Glutamatergic neuron (in vitro differentiated cells): ENCODE data around the gene TMEM127. TPM values are rescaled to one million over a fixed set of nuclear protein-coding genes. Genes with fewer than 3 reads are reported as not detected.
A peak's percentile ranks its signal among the peaks of the same experiment; 100 is the strongest.
"Not testable (repeated sequence)": the region's sequence is repeated elsewhere in the genome, so short reads cannot be mapped to it uniquely, and the experiment has no call there.

Experiments used
- DNase-seq: peaks from one replicate; pipeline ENCODE4 v3.0.0; 2022
- H3K27ac Mint-ChIP-seq: one replicate; pipeline ENCODE4 v1.8.0; 2020; ENCODE audit warnings: mild to moderate bottlenecking, mixed read lengths, inconsistent platforms; ENCODE audit not compliant: unreplicated experiment
- H3K27me3 Mint-ChIP-seq: one replicate; pipeline ENCODE4 v1.8.0; 2020; ENCODE audit warnings: mild to moderate bottlenecking, moderate library complexity, mixed read lengths, inconsistent platforms; ENCODE audit not compliant: unreplicated experiment
- H3K36me3 Mint-ChIP-seq: one replicate; pipeline ENCODE4 v1.8.0; 2020; ENCODE audit warnings: mild to moderate bottlenecking, mixed read lengths, inconsistent platforms; ENCODE audit not compliant: unreplicated experiment
- H3K4me1 Mint-ChIP-seq: one replicate; pipeline ENCODE4 v1.8.0; 2020; ENCODE audit warnings: mild to moderate bottlenecking, low read depth, mixed read lengths, inconsistent platforms; ENCODE audit not compliant: unreplicated experiment
- H3K4me3 Mint-ChIP-seq: one replicate; pipeline ENCODE4 v1.8.0; 2020; ENCODE audit warnings: mild to moderate bottlenecking, mixed read lengths, inconsistent platforms; ENCODE audit not compliant: unreplicated experiment
- H3K9me3 Mint-ChIP-seq: one replicate; pipeline ENCODE4 v1.8.0; 2020; ENCODE audit warnings: mild to moderate bottlenecking, moderate library complexity, mixed read lengths, inconsistent platforms; ENCODE audit not compliant: unreplicated experiment
- CTCF ChIP-seq: fragments of 200-600 bp; sonication (generic); IDR thresholded peaks from one replicate; pipeline ENCODE4 v1.5.0; 2021; ENCODE audit not compliant: partially characterized antibody, unreplicated experiment
- total RNA-seq: library from RNA; stranded (reverse); fragmentation: NEBNext Ultra II Directional; extraction: Animal tissue kit (Norgen Biotek cat#: 25700); gene quantifications from one replicate; pipeline ENCODE4 v1.2.1, GENCODE V29; 2021; ENCODE audit not compliant: unreplicated experiment

Gene TMEM127
- total RNA-seq, 1 donor from 2014 or later: 32.5 TPM

- peak; percentile 90 for DNase-seq
- Mint-ChIP-seq H3K27ac (peak within 1 kb of the TSS; percentile 93), H3K9me3 (peaks cover 6% of the 10 kb centered on the region), H3K4me3 (peak within 1 kb of the TSS; percentile 99), H3K36me3 (no peaks in the 10 kb centered on the region), H3K4me1 (peaks cover 10% of the 10 kb centered on the region), H3K27me3 (no peaks in the 10 kb centered on the region)
- TF ChIP-seq CTCF: no peak
Observed at GRCh38 chr2:96305091-96305978, 39.5 kb upstream of the TMEM127 start, which contains the start of gene SNRNP200. Gene SNRNP200, minus strand, starts transcription at chr2:96305546. Its CDS starts 109 bp downstream, at chr2:96305437.

- no peak overlapping the region for H3K27ac Mint-ChIP-seq
- H3K36me3 Mint-ChIP-seq: no peaks in the 10 kb centered on the region
Observed at GRCh38 chr2:96304606-96305005, 38.8 kb upstream of the TMEM127 start.

DNA sequence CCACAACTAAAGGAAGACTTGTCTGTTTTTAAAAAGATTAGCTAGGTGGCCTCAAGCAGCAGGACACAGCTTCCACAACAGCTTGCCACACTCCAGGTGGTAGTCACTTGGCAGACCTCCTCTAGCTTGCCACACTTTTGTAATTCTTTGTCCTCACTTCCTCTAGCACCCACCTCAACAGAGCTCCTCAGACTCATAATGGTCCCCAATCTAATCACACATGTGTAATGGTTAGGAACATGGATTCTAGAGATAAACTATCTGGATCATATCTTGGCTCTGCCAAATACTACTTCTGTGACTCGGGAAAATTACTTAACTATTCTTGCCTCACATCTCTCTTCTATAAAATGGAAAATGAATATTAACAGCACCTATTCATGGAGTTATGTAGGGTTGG is 36.1 kb upstream of the TMEM127 start:
- Mint-ChIP-seq H3K27ac (no peak overlapping the region), H3K9me3 (peaks cover 6% of the 10 kb centered on the region), H3K4me1 (peaks cover 10% of the 10 kb centered on the region), H3K4me3 (no peak overlapping the region), H3K36me3 (no peaks in the 10 kb centered on the region), H3K27me3 (no peaks in the 10 kb centered on the region)
- no peak for DNase-seq
- no peak for TF ChIP-seq CTCF

More at GRCh38 chr2:96304606-96305005, 38.8 kb upstream of the TMEM127 start:
- TF ChIP-seq CTCF: no peak
- H3K4me3 Mint-ChIP-seq: peak overlapping the region; percentile 99
- H3K27me3 Mint-ChIP-seq: no peaks in the 10 kb centered on the region
- peaks cover 6% of the 10 kb centered on the region for H3K9me3 Mint-ChIP-seq
- DNase-seq: no peak
- H3K4me1 Mint-ChIP-seq: peaks cover 10% of the 10 kb centered on the region

GRCh38 chr2:96296925-96297324 is 31.1 kb upstream of the TMEM127 start:
- Mint-ChIP-seq H3K36me3 (no peaks in the 10 kb centered on the region), H3K4me1 (no peaks in the 10 kb centered on the region), H3K27ac (no peak overlapping the region), H3K4me3 (no peak overlapping the region), H3K9me3 (no peaks in the 10 kb centered on the region), H3K27me3 (no peaks in the 10 kb centered on the region)
- no peak for TF ChIP-seq CTCF
- no peak for DNase-seq

- not testable (repeated sequence) for H3K9me3 Mint-ChIP-seq, H3K36me3 Mint-ChIP-seq, H3K27ac Mint-ChIP-seq
Observed at GRCh38 chr2:96294271-96294670, 28.5 kb upstream of the TMEM127 start.

More at GRCh38 chr2:96294271-96294670, 28.5 kb upstream of the TMEM127 start:
- not testable (repeated sequence) for H3K4me1 Mint-ChIP-seq, H3K4me3 Mint-ChIP-seq, H3K27me3 Mint-ChIP-seq, DNase-seq
